ENCODE measurements around the gene MYO3B. TPM values are rescaled to one million over a fixed set of nuclear protein-coding genes. Genes with fewer than 3 reads are reported as not detected.
"Not testable (repeated sequence)": the region's sequence is repeated elsewhere in the genome, so short reads cannot be mapped to it uniquely, and the experiment has no call there.

The MYO3B gene
- polyA plus RNA-seq, 3 donors, result 6.5 to 7.7 (median 6.7) TPM

DNA sequence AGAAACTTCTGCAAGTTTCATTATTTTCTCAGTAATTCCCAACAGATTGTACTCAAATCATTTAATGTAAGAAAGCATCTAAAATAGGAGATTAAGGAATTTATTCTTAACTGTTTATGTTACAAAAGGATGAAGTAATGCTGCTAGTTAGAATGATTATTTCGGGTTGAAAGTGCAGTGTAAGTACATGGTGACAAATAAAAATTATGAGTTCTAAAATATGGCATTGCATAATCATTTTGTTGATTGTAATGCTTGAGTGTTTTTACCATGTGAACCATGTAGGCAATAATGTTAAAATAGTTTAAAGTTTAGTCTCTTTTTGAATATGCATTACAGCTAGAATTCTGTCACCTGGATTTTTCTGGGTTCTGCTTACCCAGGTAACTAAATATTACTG, 388.2 kb downstream of the MYO3B start:
- no peak for DNase-seq

DNA sequence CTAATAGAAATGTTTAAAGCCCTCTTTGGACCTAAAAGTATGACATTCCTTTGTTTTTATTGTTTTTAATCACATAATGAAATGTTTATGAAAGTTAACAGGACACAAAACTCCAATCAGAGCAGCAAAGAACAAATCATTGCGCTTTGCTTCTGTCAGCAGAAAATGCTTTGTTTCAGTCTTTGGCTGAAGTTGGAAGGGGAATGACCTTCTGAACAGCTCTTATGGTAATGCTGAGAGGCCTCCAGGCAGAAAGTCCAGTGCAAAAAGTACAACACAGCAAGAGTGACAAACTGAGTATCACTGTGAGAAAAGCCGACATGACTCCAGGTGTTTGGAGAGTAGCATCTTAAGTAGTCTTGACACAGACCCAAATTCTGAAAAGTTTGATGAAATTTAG, 389.5 kb downstream of the MYO3B start:
- DNase-seq, result no peak

GRCh38 chr2:170568511-170568910, 390.6 kb downstream of the MYO3B start:
- no peak for DNase-seq

DNA sequence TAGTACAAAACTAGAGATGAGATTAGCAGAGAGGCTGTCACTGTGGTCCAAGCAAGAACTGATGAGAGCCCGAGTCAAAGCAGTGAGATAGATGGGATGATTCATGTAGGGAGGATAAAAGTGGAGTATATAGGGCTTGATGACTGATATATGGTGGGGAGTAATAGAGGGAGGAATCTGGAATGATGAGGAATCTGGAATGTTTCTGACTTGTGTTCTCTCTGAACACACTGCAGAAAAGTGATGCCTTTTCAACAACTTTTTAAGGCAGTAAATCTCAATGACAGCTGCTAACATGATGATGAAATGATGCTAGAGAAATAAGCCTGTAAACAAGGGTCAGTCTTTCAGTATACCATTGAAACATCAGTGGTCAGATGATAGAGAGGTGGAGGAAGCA, 393.7 kb downstream of the MYO3B start:
- DNase-seq, result no peak

GRCh38 chr2:170573671-170574070, 395.7 kb downstream of the MYO3B start:
- no peak for DNase-seq

- no peak for DNase-seq
These were observed 398.3 kb downstream of the MYO3B start for GRCh38 chr2:170576296-170576695.

DNA sequence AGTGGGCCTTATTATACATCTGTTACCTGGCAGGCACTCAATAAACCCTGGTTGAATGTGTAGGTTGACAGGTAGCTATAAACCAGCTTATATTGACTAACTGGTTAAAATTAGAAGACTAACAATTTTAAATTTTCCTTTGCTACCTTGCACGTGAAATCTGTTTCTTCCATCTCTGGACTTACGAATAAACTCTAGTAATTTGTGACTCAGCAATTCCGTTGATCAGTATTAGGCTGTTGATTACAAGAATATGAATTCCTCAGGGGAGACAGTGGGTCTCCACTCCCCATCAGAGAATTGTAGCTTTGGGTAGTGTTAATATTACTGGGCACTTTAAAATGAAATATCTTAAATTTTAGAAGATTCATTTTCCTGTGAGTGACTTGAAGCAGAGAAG, 399.4 kb downstream of the MYO3B start:
- no peak for DNase-seq

- DNase-seq, result no peak
These were observed 400.7 kb downstream of the MYO3B start for GRCh38 chr2:170578606-170579005.

DNA sequence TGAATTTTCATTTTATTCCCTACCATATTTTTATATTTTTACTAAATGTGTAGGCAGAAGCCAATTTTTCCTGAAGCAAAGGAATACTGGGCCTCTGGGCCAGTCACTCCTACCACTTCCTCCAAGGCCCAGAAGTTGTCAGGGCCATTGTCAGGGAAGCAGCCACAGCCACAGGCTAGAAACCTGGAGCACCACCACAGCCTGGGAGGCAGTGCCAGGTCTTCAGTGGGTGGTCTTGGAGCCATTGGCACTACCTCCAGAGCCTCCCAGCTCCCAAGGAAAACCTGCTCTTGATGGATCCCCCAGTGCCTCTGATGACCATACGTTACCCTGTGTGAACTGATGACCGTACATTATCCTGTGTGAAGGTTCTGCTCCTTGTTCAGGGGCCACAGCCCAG, 401.6 kb downstream of the MYO3B start:
- no peak for DNase-seq

GRCh38 chr2:170582313-170582712, 404.4 kb downstream of the MYO3B start:
- no peak for DNase-seq

DNA sequence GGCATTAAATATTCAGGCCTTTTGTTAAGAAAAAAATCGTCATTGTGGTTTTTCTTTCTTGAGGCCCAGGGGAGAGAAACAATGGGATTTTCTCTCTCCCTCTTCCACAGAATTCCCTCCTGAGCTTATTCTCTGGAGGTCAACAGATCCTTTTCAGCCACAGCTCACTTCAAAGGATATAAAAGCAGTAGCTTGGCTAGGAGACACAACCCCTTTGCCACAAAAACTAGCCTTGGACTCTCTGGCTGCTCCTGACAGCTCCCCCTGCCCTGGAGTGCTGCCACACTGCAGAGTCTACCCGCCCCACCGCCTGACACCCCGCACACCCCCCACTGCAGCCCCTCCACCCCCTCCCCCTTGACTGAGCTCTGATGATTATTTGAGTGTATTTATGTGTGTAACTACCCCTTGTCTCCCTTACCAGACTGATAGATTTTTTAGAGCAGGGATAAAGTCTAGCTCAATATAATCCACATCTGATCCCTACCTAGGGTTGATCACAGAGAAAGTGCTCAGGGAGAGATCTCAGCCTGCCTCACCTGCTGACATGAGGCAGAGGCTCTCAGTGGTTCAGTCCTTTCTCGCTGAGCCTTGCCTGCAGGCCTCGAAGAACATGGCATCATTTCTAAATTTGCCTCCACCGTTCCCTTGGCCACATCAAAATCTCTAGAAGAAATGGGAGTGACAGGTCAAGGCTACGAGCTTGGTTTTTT, 405.0 kb downstream of the MYO3B start:
- no peak for DNase-seq

GRCh38 chr2:170585067-170585466, 407.1 kb downstream of the MYO3B start:
- no peak for DNase-seq

DNA sequence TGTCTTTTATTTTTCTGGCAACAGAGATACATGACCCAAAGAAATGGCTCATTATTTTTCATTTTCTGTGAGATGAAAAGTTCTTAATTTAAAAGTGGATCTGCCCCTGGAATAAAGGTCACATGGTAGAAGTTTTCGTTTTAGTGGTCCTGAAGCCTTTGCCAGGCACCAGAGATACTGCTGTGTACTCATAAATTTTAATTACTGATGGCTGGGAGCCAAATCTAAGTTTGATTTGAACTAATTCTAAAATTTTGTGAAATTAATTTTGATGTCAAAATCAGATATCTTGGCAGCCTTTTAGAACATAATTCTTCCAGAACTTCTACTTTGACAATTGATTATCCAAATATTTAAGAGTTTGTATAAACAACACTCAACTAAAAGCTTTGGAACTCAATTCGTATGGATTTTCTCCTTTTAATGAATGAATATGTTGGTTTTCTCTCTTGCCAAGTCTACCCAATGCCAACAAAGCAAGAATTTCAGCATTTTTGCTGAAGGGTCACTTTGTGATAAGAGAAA, 408.7 kb downstream of the MYO3B start:
- DNase-seq, result no peak

- DNase-seq, result no peak
These were observed 409.2 kb downstream of the MYO3B start for GRCh38 chr2:170587117-170587516.

DNA sequence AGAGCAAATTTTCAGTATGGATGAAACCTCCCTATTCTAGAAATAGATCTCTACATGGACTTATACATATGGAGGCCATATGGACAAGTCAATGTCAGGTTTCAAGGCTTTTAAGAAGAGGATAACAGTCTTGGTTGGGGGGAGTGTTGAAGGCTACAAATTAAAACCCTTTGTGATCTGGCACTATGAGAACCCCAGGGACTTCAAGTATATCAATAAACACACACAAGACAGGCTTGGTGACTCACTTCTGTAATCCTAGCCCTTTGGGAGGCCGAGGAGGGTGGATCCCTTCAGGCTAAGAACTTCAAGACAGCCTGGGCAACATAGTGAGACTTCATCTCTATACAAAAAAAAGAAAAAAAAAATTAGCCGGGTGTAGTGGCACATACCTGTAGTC, 410.0 kb downstream of the MYO3B start:
- no peak for DNase-seq

- no peak for DNase-seq
These were observed 410.8 kb downstream of the MYO3B start for GRCh38 chr2:170588729-170589128.

DNA sequence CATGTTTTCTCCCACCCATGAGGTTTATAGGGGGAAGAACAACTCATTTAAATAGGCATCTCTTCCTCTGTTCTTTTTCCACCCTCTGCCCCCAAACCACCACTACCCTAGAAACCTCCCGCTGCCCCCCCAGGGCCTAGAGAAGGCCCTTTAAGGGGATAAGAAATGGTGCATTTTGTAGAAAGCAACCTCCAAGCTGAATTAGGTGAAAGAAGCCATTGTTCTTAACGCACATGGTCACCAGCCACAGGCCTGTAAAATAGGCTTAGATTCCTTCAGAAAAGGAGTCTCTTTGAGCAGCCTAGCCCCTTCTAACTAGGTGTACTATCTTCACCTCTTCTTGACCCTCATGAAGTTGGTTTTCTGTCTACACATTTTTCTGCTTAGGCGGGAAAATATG, 418.6 kb downstream of the MYO3B start:
- DNase-seq, result no peak

DNA sequence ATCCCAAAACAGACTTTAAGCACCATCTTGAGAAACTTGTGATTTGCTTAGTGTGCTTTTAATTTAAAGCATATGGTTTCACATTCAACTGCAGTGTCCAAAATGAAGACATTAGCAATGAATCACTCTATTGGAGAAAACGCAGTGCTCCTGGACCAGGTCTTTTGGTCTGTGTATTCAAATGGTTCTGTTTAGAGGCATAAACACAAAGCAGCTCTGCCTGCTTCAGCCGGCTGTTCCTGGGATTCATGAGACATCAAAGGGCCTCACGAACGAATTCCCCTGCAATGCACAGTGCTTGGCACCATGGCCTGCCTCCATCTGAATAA, 420.1 kb downstream of the MYO3B start:
- no peak for DNase-seq

- DNase-seq, result no peak
These were observed 423.5 kb downstream of the MYO3B start for GRCh38 chr2:170601489-170601888.

DNA sequence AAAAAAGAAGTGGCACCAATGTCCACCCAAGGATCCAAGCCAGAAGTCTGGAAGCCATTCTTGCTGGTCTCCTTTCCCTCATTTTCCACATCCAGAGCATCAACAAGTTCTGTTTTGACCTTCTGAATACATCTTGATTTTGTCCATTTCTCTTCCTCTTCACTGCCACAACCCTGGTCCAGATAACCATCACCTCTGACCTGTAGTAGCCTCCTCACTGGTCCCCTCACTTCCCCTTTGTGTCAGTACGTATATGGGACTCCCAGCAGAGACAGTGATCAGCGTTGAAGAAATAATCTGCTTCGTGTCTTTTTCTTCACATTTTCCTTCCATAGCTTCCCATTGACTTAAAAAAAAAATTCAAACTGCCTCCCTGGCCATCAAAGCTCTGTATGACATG, 427.9 kb downstream of the MYO3B start:
- no peak for DNase-seq

- DNase-seq, result no peak
These were observed 429.2 kb downstream of the MYO3B start for GRCh38 chr2:170607171-170607570.

DNA sequence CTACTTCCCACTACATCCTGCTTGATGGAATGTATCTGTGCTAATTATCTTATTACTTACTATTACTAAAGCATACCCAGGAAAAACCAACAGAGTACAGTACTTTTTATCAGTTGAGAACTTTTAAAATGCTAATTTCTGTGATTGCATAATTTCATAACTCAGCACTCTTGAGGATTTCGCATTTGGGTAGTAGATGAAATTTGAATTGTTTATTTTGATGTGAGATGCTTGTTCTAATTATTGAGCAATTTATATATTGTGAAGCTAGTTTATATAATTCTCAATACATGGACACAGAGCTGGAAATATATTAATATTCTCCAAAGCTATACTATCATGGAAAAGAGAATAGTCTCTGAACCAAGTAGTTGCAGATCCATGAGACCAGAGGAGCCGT, 432.7 kb downstream of the MYO3B start:
- no peak for DNase-seq

- DNase-seq, result not testable (repeated sequence)
These were observed 441.0 kb downstream of the MYO3B start for GRCh38 chr2:170618948-170619347.

DNA sequence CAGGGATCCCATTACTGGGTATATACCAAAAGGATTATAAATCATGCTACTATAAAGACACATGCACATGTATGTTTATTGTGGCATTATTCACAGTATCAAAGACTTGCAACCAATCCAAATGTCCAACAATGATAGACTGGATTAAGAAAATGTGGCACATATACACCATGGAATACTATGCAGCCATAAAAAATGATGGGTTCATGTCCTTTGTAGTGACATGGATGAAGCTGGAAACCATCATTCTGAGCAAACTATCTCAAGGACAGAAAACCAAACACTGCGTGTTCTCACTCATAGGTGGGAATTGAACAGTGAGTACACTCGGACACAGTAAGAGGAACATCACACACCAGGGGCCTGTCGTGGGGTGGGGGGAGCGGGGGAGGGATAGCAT, 457.1 kb downstream of the MYO3B start:
- not testable (repeated sequence) for DNase-seq
